NCI-H460 (cell line): Measurements from ENCODE around the gene RHOF. TPM values are rescaled to one million over a fixed set of nuclear protein-coding genes. Genes with fewer than 3 reads are reported as not detected.
"Not testable (repeated sequence)": the region's sequence is repeated elsewhere in the genome, so short reads cannot be mapped to it uniquely, and the experiment has no call there.

Experiments used
- DNase-seq: peaks from one replicate; pipeline ENCODE4 v3.0.0-alpha.2; 2016; ENCODE audit warnings: low read depth; ENCODE audit errors: extremely low read depth
- total RNA-seq: library from RNA; depleted of rRNA; stranded (reverse); fragments of >200 nt; shearing (Covaris generic); gene quantifications from 2 replicates; pipeline ENCODE4 v1.2.3, GENCODE V29; 2014

The RHOF gene
- total RNA-seq, 1 experiment from 2014 or later = 43.9 TPM

DNA sequence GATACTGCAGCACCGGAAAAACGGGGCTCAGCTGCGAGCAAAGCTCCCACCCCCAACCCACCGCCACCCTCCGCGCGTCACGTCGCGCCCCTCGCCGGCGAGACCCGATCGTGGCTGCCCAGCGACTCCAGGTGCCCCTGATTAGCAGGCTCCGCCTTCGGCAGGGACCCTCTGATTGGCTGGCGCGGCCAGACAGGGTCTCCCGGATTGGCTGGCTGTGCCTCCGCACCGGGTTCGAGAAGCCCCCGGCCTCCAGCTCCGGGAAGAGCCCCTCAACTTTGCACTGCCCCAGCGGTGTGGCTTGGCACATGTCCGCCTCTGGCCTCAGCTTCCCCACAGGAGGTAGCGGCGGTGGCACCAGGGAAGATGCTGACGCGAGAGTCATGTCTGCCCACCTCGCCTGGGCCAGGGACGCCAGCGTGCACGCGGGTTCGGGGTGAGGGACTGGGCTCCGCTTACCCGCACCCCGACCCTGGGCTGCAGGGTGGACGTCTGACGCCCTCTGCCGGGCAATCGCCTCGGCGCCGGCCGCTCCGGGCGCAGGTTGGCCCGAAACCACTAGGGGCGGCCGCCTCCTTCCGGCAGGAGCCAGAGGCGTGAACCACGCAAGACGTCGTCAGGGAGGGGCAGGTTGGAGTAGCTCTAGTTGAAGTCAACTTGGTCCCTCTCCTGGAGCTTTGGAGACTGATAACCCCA, 498 bp upstream of the RHOF start:
- DNase-seq = peak; percentile 91

DNA sequence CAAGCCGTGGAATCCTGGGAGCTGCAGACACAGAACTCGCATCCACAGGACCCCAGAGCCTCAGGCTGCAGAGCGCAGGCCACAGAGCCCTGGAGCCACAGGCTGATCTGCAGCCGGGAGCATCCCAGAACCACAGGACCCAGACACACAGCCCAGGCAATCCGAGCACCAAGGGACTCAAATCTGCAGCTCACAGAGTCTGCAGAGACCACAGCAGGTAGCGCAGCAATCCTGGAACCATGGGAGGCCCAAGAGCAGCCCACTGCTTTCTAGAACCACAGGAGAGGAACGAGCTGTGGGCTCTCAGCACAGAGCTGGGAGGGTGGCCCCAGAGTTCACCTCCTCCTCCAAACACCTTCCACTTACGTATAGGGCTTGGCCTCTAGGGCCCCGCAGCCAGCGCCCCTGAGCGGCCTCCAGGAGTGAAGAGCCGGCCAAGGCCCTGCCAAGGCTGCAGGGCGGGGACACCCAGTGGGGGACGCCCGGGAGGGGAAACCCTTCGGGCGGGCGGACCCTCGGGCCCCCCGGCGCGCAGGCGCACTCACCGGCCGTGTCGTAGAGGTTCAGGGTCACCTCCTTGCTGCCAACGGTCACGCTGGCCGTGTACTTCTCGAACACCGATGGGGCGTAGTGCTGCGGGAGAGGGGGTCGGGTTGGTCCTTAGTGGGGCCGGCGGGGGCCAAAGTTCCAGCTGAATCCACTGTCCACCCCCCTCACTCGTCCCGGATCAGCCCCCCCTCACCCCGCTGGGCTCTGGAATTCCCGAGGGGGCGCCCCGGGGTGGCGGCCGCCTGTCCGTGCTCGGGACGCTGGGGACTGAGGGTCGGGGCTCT, 665 bp downstream of the RHOF start:
- no peak for DNase-seq

- no peak for DNase-seq
Measured at GRCh38 chr12:121791671-121792551, 1.6 kb downstream of the RHOF start.

DNA sequence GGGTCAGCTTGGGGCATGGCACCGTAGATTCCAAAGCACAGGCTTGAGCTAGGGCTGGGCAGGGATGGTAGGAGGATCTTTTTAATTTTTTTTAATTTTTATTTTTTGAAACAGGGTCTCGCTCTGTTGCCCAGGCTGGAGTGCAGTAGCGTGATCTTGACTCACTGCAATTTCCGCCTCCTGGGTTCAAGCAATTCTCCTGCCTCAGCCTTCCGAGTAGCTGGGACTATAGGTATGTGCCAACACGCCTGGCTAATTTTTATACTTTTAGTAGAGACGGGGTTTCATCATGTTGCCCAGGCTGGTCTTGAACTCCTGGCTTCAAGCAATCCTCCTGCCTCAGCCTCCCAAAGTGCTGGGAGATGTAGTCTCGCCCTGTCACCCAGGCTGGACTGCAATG, 2.7 kb downstream of the RHOF start:
- DNase-seq = not testable (repeated sequence)

GRCh38 chr12:121789800-121790728, 3.4 kb downstream of the RHOF start:
- no peak for DNase-seq

DNA sequence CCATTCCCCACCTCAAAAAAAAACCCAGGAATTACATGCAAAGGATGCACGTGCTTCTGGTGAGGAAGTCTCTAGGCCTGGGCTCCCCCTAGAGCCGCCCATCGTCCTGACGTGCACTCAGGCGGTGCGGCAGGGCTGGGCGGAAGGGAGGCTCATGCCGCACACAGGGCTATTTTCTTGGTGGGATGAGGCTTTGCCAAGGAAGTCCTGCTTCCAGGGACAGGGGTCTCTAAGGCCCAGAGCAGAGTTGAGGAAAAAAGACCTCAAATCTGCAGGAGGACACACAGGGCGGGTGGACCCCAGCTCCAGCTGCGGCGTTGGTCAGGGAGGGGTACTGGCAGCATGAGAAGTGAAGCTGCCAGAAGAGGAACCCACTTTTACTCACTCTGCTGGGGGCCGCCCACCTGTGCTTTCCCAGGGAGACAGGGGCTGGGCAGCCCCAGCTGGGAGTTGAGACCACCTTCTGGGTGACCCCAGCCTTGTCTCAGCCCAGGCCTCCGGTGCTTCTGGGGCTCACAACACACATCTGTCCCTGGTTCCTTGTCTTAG, 4.2 kb downstream of the RHOF start:
- no peak for DNase-seq

DNA sequence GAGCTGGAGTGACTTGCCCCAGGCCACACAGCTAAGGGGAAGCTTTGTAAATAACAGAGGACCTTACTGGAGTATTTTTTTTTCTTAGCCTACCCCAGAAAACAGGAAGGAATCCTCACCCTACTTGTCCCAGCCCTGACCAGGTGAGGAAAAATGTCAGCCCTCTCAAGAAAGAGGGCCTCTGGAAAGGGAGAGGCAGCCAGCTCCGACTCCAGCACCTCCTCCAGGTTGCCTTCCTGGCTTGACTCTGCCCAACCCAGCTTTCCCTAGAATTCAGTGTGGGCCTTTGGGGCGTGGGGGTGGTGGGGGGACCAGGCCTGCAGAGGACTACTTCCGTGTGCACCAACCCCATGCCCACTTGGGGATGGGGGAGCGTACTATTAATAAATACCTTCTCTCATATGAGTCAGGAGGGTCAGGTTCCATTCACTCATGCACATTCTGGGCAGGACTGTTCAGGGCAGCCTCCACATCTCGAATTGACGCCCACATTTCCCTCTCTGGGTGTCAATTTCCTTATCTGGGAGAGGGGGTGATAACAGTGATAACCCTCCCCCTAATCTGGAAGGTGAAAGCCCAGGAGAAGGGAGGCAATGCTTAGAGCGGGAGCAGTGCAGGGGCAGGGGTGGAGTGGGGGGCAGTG, 5.2 kb downstream of the RHOF start:
- DNase-seq = no peak

DNA sequence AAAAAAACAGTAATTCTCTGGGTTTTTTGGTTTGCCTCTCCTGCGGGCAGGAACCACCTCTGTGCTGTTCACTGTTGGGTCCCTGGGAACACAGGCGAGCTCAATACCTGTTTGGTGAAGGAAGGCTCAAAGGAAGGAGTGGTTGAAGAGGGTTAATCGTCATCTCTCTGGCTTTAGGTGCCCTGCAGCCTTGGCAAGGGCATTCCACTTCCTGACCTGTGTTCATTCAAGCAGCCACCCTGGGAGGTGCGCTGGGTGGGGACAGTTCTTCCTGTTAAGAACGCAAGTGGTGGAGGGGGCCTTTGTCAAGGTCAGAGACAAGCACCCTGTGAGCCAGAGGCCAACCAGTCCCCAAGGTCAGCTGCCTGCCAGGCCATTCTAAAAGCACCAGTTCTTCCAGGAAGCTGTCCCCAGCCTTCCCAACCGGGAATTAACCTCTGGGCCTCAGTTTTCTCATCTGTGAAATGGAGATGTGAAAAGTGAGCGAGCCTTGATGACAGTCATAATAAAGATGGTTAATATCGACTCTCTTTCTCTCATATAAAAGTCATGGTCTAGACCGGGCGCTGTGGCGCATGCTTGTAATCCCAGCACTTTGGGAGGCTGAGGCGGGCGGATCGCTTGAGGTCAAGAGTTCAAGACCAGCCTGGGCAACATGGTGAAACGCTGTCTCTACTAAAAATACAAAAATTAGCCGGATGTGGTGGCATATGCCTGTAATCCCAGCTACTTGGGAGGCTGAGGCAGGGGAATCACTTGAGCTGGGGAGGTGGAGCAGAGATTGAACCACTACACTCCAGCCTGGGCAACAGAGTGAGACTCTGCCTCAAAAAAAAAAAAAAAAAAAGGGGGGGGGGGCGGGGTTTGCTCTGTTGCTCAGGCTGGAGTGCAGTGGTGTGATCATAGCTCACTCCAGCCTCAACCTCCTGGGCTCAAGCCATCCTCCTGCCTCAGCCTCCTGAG, 6.1 kb downstream of the RHOF start:
- DNase-seq = no peak

- DNase-seq = peak; percentile 95
Measured at GRCh38 chr12:121786440-121786825, 7.1 kb downstream of the RHOF start.

DNA sequence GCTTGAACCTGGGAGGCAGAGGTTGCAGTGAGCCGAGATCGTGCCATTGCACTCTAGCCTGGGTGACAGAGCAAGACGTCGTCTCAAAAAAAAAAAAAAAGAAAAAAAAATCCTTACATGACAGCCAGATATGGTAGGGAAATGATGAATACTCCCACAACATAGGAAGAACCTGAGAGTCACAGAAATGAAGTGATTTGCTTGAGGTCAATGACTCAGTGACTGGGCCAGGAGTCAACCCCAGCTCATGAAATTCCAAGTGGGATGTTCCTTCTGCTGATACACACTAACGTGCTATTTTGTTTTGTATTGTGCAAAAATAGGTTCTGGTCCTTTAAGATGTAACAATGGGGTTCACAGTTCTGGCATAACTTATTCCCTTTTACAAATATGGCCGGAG, 9.0 kb downstream of the RHOF start:
- no peak for DNase-seq

DNA sequence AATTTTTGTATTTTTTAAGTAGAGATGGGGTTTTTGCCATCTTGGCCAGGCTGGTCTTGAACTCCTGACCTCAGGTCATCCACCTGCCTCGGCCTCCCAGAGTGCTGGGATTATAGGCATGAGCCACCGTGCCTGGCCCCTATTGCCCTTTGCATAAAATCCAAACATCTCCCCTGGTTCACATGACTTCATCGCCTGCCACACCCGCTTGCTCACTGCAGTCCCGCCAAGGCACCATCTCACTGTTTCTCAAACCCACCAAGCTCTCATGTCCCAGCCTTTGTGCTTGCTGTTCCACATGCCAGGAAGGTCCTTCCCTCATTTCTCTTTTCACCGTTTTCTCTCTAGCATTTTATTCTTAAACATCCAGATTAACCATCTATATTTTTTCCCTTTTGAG, 9.7 kb downstream of the RHOF start:
- no peak for DNase-seq

GRCh38 chr12:121781998-121782979, 11.2 kb downstream of the RHOF start:
- DNase-seq = no peak

GRCh38 chr12:121781484-121781997, 11.9 kb downstream of the RHOF start:
- no peak for DNase-seq

DNA sequence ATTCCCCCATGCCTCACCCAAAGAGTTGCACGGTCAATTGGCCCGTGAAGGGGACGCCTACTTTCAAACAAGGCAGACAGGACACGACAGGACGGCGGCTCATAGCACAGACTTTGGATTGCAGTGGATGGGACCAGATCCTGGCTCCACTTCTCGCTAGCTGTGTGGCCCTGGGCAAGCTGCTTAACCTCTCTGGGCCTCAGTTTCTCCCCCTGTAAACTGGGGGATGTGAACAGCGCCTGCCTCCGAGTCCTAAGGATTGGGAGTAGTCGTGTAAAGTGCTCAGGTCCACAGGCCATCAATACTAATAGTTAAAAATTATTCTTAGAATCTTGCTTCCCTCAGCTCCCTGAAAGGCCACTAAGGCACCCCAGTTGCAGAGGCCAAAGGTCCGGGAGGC, 13.1 kb downstream of the RHOF start:
- DNase-seq = no peak

DNA sequence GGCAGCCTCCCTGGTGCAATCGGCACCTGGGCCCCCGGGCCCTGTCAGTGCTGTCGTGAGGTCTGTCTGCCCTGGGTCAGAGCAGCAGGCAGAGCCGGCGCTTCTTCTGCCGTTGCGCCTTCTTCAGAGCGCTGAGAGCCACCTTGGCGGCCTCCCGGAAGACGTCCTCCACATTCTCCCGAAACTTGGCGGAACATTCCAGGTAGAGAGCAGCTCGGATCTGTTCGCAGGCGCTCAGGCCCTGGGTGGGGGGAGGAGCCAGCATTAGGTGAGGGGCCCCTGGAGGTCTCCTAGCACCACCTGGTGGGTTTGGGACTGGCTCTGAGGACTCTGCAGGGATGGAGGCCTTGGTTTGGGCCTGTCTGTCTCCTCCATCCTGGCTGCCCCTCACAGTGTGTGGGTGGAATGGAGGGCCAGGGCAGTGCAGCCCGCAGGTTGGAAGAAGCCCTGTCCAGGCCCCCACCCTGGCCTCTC, 14.0 kb downstream of the RHOF start:
- DNase-seq = no peak

DNA sequence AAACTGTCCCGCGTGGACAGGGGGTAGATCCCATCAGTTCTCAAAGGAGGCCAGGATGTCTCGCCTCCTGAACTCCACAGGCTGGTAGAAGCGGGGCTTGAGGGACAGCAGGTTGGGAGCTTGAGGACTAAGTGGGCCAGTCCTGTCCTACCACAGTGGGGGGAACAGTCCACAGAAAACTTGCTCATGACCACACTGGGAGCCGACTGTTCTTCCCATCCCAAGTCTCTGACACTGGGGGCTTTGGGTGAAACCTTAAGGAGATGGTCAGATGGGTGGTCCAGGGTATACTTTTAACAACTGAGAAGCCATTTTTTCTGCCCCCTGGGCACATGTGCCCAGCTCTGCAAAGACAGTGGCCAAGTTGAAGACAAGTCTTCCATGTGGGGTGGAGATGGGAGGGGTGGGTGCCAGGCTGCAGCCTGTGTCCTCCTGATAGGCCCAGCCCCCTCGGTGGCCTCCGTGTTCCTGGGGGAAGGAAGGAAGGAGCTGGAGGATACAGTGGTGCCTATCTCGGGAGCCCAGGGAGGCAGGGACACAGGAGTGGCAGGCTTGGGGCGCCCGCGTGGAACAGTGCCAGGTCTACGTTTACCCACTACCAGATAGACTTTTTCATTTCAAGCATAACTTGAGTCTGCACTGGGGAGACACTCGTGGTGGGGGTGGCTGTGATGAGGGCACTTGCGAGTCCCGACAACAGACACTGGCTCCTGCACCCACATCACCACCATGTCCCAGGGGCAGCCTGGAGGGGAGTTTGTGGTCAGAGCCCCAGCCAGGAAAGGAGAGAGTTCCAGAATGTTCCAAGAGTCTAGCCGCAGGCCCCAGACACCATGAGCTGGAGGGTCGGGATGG, 14.7 kb downstream of the RHOF start:
- no peak for DNase-seq
